ENCODE results near the gene B9D1.

B9D1 gene

GRCh38 chr17:19302791-19303331 is 59.7 kb downstream of the B9D1 start:
- DNase-seq (ENCODE audit: low spot score): no peak

- no peak for DNase-seq (ENCODE audit: low spot score)
Measured at GRCh38 chr17:19301973-19302372, 60.5 kb downstream of the B9D1 start.

GRCh38 chr17:19301274-19301951 is 61.1 kb downstream of the B9D1 start:
- DNase-seq (ENCODE audit: low spot score): no peak

GRCh38 chr17:19299866-19300265 is 62.7 kb downstream of the B9D1 start:
- no peak for DNase-seq (ENCODE audit: low spot score)

GRCh38 chr17:19299214-19299747 is 63.2 kb downstream of the B9D1 start:
- DNase-seq (ENCODE audit: low spot score): no peak

GRCh38 chr17:19298569-19299213 is 63.8 kb downstream of the B9D1 start:
- no peak for DNase-seq (ENCODE audit: low spot score)

GRCh38 chr17:19296786-19297778 is 65.4 kb downstream of the B9D1 start:
- DNase-seq (ENCODE audit: low spot score): no peak

GRCh38 chr17:19295473-19296135 is 66.9 kb downstream of the B9D1 start:
- no peak for DNase-seq (ENCODE audit: low spot score)

GRCh38 chr17:19294443-19294842 is 68.1 kb downstream of the B9D1 start:
- DNase-seq (ENCODE audit: low spot score): no peak
